OCI-LY7 (cell line): ENCODE data around the gene AMZ1. TPM values are rescaled to one million over a fixed set of nuclear protein-coding genes. Genes with fewer than 3 reads are reported as not detected.

Experiments used
- BruUV-seq: library from RNA; stranded (reverse); fragments of 400-500 nt; replicated peaks from 2 replicates; lab custom pipeline; 2021; lab: Mats Ljungman, UMichigan
- CTCF ChIA-PET: fragments of 300-600 bp; sonication (Branson Sonifier 250); formaldehyde crosslinking; loops from one replicate; lab custom pipeline; 2022; ENCODE audit warnings: antibody characterized with exemption; ENCODE audit not compliant: unreplicated experiment; lab: Charles Lee
- POLR2A ChIA-PET: fragments of 300-600 bp; sonication (Branson Sonifier 250); formaldehyde crosslinking; loops from one replicate; lab custom pipeline; 2022; ENCODE audit warnings: antibody characterized with exemption; lab: Charles Lee
- DNase-seq: peaks from one replicate; pipeline ENCODE4 v3.0.0-alpha.2; 2015; ENCODE audit warnings: low spot score
- H2AFZ ChIP-seq: fragments of 200-600 bp; sonication (generic), shearing (Covaris generic); 2 replicates; pipeline ENCODE4 v1.6.1; 2014; ENCODE audit warnings: mild to moderate bottlenecking, antibody characterized with exemption, low read length, moderate library complexity
- H3K27ac ChIP-seq: fragments of 200-600 bp; sonication (generic); 2 replicates; pipeline ENCODE4 v1.5.1; 2014; ENCODE audit warnings: mixed run types, low read depth, mild to moderate bottlenecking, moderate library complexity, low read length, inconsistent platforms; ENCODE audit not compliant: poor library complexity, severe bottlenecking
- H3K36me3 ChIP-seq: fragments of 200-600 bp; sonication (generic); 2 replicates; pipeline ENCODE4 v1.6.1; 2014; ENCODE audit warnings: mild to moderate bottlenecking, antibody characterized with exemption, low read length, moderate library complexity, mixed read lengths; ENCODE audit not compliant: insufficient read depth
- H3K4me1 ChIP-seq: fragments of 200-600 bp; sonication (generic); 2 replicates; pipeline ENCODE4 v1.5.1; 2014; ENCODE audit warnings: mild to moderate bottlenecking, low read length; ENCODE audit not compliant: insufficient read depth, poor library complexity, severe bottlenecking
- H3K4me2 ChIP-seq: fragments of 200-600 bp; sonication (generic); 2 replicates; pipeline ENCODE4 v1.6.1; 2014; ENCODE audit warnings: mild to moderate bottlenecking, low read length
- H3K4me3 ChIP-seq: fragments of 200-600 bp; sonication (generic); 2 replicates; pipeline ENCODE4 v1.5.1; 2014; ENCODE audit warnings: mild to moderate bottlenecking, low read depth, low read length; ENCODE audit not compliant: poor library complexity, severe bottlenecking
- H3K79me2 ChIP-seq: fragments of 200-600 bp; sonication (generic); 2 replicates; pipeline ENCODE4 v1.6.1; 2016; ENCODE audit warnings: low read depth, mild to moderate bottlenecking, low read length, moderate library complexity, mixed read lengths; ENCODE audit not compliant: insufficient read depth
- H3K9me2 ChIP-seq: fragments of 200-600 bp; sonication (generic); 2 replicates; pipeline ENCODE4 v1.6.1; 2016; ENCODE audit warnings: mild to moderate bottlenecking, low read length, mixed read lengths; ENCODE audit not compliant: insufficient read depth
- H3K9me3 ChIP-seq: fragments of 200-600 bp; sonication (generic); 2 replicates; pipeline ENCODE4 v1.6.1; 2014; ENCODE audit warnings: mild to moderate bottlenecking, mixed run types, low read length, mixed read lengths
- H4K20me1 ChIP-seq: fragments of 200-600 bp; sonication (generic); 2 replicates; pipeline ENCODE4 v1.6.1; 2014; ENCODE audit warnings: mild to moderate bottlenecking, antibody characterized with exemption, low read length, moderate library complexity, mixed read lengths; ENCODE audit not compliant: insufficient read depth
- CTCF ChIP-seq: fragments of 200-600 bp; sonication (generic); conservative IDR thresholded peaks from 2 replicates; pipeline ENCODE4 v1.5.1; 2014; ENCODE audit warnings: mild to moderate bottlenecking, antibody characterized with exemption, low read length, moderate library complexity, mixed read lengths
- EZH2phosphoT487 ChIP-seq: fragments of 200-600 bp; sonication (generic); IDR thresholded peaks from 2 replicates; pipeline ENCODE4 v1.6.1; 2018; ENCODE audit warnings: low read depth, borderline replicate concordance, mild to moderate bottlenecking, mixed run types, antibody characterized with exemption, low read length, moderate library complexity, mixed read lengths
- intact Hi-C: fragments of 100-400 bp; cut with micrococcal nuclease; formaldehyde crosslinking; loops from one replicate; pipeline ENCODE4 v1.10.0; 2022; ENCODE audit not compliant: unreplicated experiment
- total RNA-seq, 2 experiments: library from RNA; depleted of rRNA in 1 of 2; stranded (reverse); fragments of >200 nt in 1 of 2; shearing (Covaris generic) in 1 of 2; gene quantifications; 2 replicates each; pipeline ENCODE4 v1.2.3, GENCODE V29; 2014 to 2022

The AMZ1 gene
- total RNA-seq, 2 experiments from 2014 or later, result 1.4 to 2.7 TPM

GRCh38 chr7:2650451-2650850, 37.6 kb upstream of the AMZ1 start:
- POLR2A ChIA-PET, result no interaction called here

GRCh38 chr7:2651336-2651735, 36.7 kb upstream of the AMZ1 start:
- Histone ChIP-seq H3K4me1 (peaks cover 10% of the 10 kb centered on the region), H4K20me1 (no peaks in the 10 kb centered on the region), H2AFZ (no peak overlapping the region), H3K4me3 (no peak overlapping the region), H3K36me3 (no peaks in the 10 kb centered on the region), H3K9me2 (no peaks in the 10 kb centered on the region), H3K27ac (no peak overlapping the region), H3K4me2 (no peak overlapping the region), H3K79me2 (no peaks in the 10 kb centered on the region), H3K9me3 (no peaks in the 10 kb centered on the region)
- intact Hi-C loops, result no loop called here
- peak; percentile 54 for DNase-seq
- TF ChIP-seq CTCF (peak; percentile 60), EZH2phosphoT487 (no peak)
- POLR2A ChIA-PET, result no interaction called here
- BruUV-seq, result no TSS peak
- CTCF ChIA-PET, result no interaction called here

More at GRCh38 chr7:2650451-2650850, 37.6 kb upstream of the AMZ1 start:
- no peak for DNase-seq
- Histone ChIP-seq H3K4me3 (no peak overlapping the region), H3K4me1 (peaks cover 19% of the 10 kb centered on the region), H4K20me1 (no peaks in the 10 kb centered on the region), H3K9me3 (no peaks in the 10 kb centered on the region), H2AFZ (no peak overlapping the region), H3K9me2 (no peaks in the 10 kb centered on the region), H3K4me2 (no peak overlapping the region), H3K36me3 (no peaks in the 10 kb centered on the region), H3K27ac (no peak overlapping the region), H3K79me2 (no peaks in the 10 kb centered on the region)
- CTCF ChIA-PET, result interaction anchor here (0.6 to 0.7 kb wide), 2 partner anchors 19 to 41 kb away, joined by 4 to 5 read pairs; no protein-coding TSS in a partner anchor
- BruUV-seq, result no TSS peak
- intact Hi-C loops, result no loop called here
- no peak for TF ChIP-seq EZH2phosphoT487
- TF ChIP-seq CTCF, result no peak

GRCh38 chr7:2651847-2652735, 35.9 kb upstream of the AMZ1 start:
- CTCF ChIA-PET, result no interaction called here
- POLR2A ChIA-PET, result no interaction called here
- no TSS peak for BruUV-seq
- Histone ChIP-seq H3K4me2 (no peak overlapping the region), H3K36me3 (no peaks in the 10 kb centered on the region), H3K4me3 (no peak overlapping the region), H2AFZ (no peak overlapping the region), H3K27ac (no peak overlapping the region), H3K79me2 (no peaks in the 10 kb centered on the region), H3K9me3 (no peaks in the 10 kb centered on the region), H4K20me1 (no peaks in the 10 kb centered on the region), H3K9me2 (no peaks in the 10 kb centered on the region), H3K4me1 (peaks cover 3% of the 10 kb centered on the region)
- no peak for TF ChIP-seq EZH2phosphoT487
- TF ChIP-seq CTCF, result no peak
- DNase-seq, result no peak
- intact Hi-C loops, result no loop called here
